Ovary (tissue), 9 donors: ENCODE results near the gene MMS22L. TPM values are rescaled to one million over a fixed set of nuclear protein-coding genes. Genes with fewer than 3 reads are reported as not detected.

Source experiments
- DNase-seq, 5 donors: peaks; one replicate each; pipeline ENCODE4 v3.0.0-alpha.2; 2019 to 2020
- H3K27ac ChIP-seq, 2 donors: fragments of 200-600 bp; one replicate each; pipeline versions ENCODE4 v1.5.1 to v1.8.0; 2019 to 2022
- H3K27me3 ChIP-seq: fragments of 200-600 bp; one replicate; pipeline ENCODE4 v1.8.0; 2022
- H3K36me3 ChIP-seq: fragments of 200-600 bp; sonication (generic); one replicate; pipeline ENCODE4 v1.5.1; 2019
- H3K4me1 ChIP-seq: one replicate; pipeline ENCODE4 v1.8.1; 2013; ENCODE audit warnings: mild to moderate bottlenecking, moderate library complexity; ENCODE audit not compliant: insufficient read depth
- H3K4me3 ChIP-seq: fragments of 200-600 bp; sonication (generic); one replicate; pipeline ENCODE4 v1.5.1; 2017
- H3K9me3 ChIP-seq, 2 donors: fragments of 200-600 bp in 1 of 2; sonication (generic) in 1 of 2; one replicate each; pipeline versions ENCODE4 v1.5.1 to v1.8.1; 2013 to 2019; ENCODE audit warnings: mild to moderate bottlenecking in 1 of 2, moderate library complexity in 1 of 2
- CTCF ChIP-seq, 3 donors: fragments of 450-650 bp in 2 of 3; fragments of 200-600 bp in 1 of 3; IDR thresholded peaks; one replicate each; pipeline versions ENCODE4 v1.5.1 to v1.8.0; 2016 to 2022; ENCODE audit warnings: antibody characterized with exemption in 3 of 3, mild to moderate bottlenecking in 1 of 3
- EP300 ChIP-seq: sonication (generic); formaldehyde crosslinking; IDR thresholded peaks from one replicate; pipeline ENCODE4 v1.6.1; 2017; ENCODE audit warnings: antibody characterized with exemption
- POLR2A ChIP-seq: fragments of 450-650 bp; IDR thresholded peaks from one replicate; pipeline ENCODE4 v1.6.1; 2017; ENCODE audit warnings: antibody characterized with exemption, mild to moderate bottlenecking, moderate library complexity
- whole genome bisulfite sequencing, 3 donors: extraction: QIAGEN DNeasy Blood & Tissue Kit in 1 of 3; methylation state at CpG; one replicate each; pipeline versions ENCODE4 v1.1.5 to v1.1.7; 2013 to 2017; 5-methylcytosine and 5-hydroxymethylcytosine counted together
- intact Hi-C, 4 donors: fragments of 100-400 bp; cut with DNase I; formaldehyde crosslinking; loops; one replicate each; pipeline versions ENCODE4 v1.11.0 to v1.15.1; 2022 to 2023
- polyA plus RNA-seq, 2 donors: library from polyadenylated mRNA; stranded (reverse); fragments of 200-250 nt in 1 of 2; fragments of 350-450 nt in 1 of 2; fragmentation: Illumina TruSeq in 1 of 2; extraction: RNeasy Lipid Tissue Mini Kit (QIAGEN cat#74804) in 1 of 2; gene quantifications; one replicate each; pipeline ENCODE4 v1.2.3, GENCODE V29; 2013 to 2014
- total RNA-seq, 7 donors: library from RNA; depleted of rRNA in 2 of 7; stranded (reverse); fragments of >200 nt in 2 of 7; fragmentation: NEBNext Ultra II Directional in 3 of 7; extraction: Animal tissue kit (Norgen Biotek cat#: 25700) in 3 of 7; gene quantifications; one replicate each; pipeline versions ENCODE4 v1.1.0 to v1.2.4, GENCODE V29; 2016 to 2023
- donor health status: DM: no; HTN: no; CAD: no; lungs with moderate emphysema.
- donor health status: DM: no; HTN: no; CAD: no.
- donor health status: Bipolar disorder and iron deficiency.
- donor health status: DM: yes; HTN: yes; CAD: no.
- donor health status: DM: no; HTN: no; CAD: no.
- donor health status: DM: yes; HTN: yes; CAD: no.

Gene MMS22L
- total and polyA plus RNA-seq, 9 donors = 1.8 to 9.8 (median 6.7) TPM

GRCh38 chr6:97262676-97263075 lies 20.3 kb downstream of the MMS22L start:
- WGBS, 3 donors = 92 to 94% (median 93%) methylated on average over 2 of the region's 2 CpGs
- no peak for TF ChIP-seq EP300
- TF ChIP-seq POLR2A = no peak
- TF ChIP-seq CTCF (IDR thresholded peaks at IDR 0.05) = no peak
- Histone ChIP-seq H3K4me3 (no peak overlapping the region), H3K27me3 (no peaks in the 10 kb centered on the region), H3K27ac (no peak overlapping the region), H3K9me3 (no peaks in the 10 kb centered on the region), H3K4me1 (no peaks in the 10 kb centered on the region), H3K36me3 (no peaks in the 10 kb centered on the region)
- DNase-seq = no peak
- intact Hi-C loops = no loop called here

- intact Hi-C loops = loop anchor here in 1 of 4 donors (10.0 kb wide), 1 partner anchor 52 kb away; no protein-coding TSS in a partner anchor
- no peaks in the 10 kb centered on the region for H3K4me1 ChIP-seq
- no peak overlapping the region for H3K4me3 ChIP-seq
- no peaks in the 10 kb centered on the region for H3K36me3 ChIP-seq
- DNase-seq = no peak
- TF ChIP-seq CTCF (IDR thresholded peaks at IDR 0.05) (no peak), POLR2A (no peak), EP300 (no peak)
- no peaks in the 10 kb centered on the region for H3K9me3 ChIP-seq
- H3K27ac ChIP-seq = no peak overlapping the region
- H3K27me3 ChIP-seq = no peaks in the 10 kb centered on the region
- WGBS, 3 donors = 49 to 82% (median 55%) methylated on average over 1 of the region's 1 CpG
Measured at GRCh38 chr6:97246842-97247241, 36.2 kb downstream of the MMS22L start.

- Histone ChIP-seq H3K27me3 (no peaks in the 10 kb centered on the region), H3K27ac (no peak overlapping the region), H3K4me1 (no peaks in the 10 kb centered on the region), H3K9me3 (no peaks in the 10 kb centered on the region), H3K4me3 (no peak overlapping the region), H3K36me3 (no peaks in the 10 kb centered on the region)
- TF ChIP-seq CTCF (IDR thresholded peaks at IDR 0.05) (no peak), POLR2A (no peak), EP300 (no peak)
- no peak for DNase-seq
- intact Hi-C loops = loop anchor here in 1 of 4 donors (10.0 kb wide), 1 partner anchor 45 kb away; no protein-coding TSS in a partner anchor
- WGBS, 3 donors = 95 to 99% (median 97%) methylated on average over 2 of the region's 2 CpGs
Measured at GRCh38 chr6:97240222-97240621, 42.8 kb downstream of the MMS22L start.

GRCh38 chr6:97231911-97232310 lies 51.1 kb downstream of the MMS22L start:
- no peaks in the 10 kb centered on the region for H3K4me1 ChIP-seq
- no peak for TF ChIP-seq POLR2A
- TF ChIP-seq EP300 = no peak
- TF ChIP-seq CTCF (IDR thresholded peaks at IDR 0.05) = no peak
- no peak overlapping the region for H3K27ac ChIP-seq
- no peak for DNase-seq
- H3K27me3 ChIP-seq = no peaks in the 10 kb centered on the region
- no peak overlapping the region for H3K4me3 ChIP-seq
- H3K36me3 ChIP-seq = no peaks in the 10 kb centered on the region
- 98 to 99% (median 98%) methylated on average over 1 of the region's 1 CpG for whole genome bisulfite sequencing, 3 donors
- no peaks in the 10 kb centered on the region for H3K9me3 ChIP-seq
- intact Hi-C loops = no loop called here
